GM19395 (cell line): Measurements from ENCODE around the gene ZNF385D.

Source experiments
- ATAC-seq: cut with Tn5 transposase; IDR thresholded peaks from one replicate; pipeline ENCODE4 v1.9.1; 2021; ENCODE audit warnings: mild to moderate bottlenecking, moderate library complexity; ENCODE audit not compliant: unreplicated experiment

Gene ZNF385D

GRCh38 chr3:21618695-21619094 lies 132.3 kb downstream of the ZNF385D start:
- no peak for ATAC-seq

GRCh38 chr3:21613372-21614070 lies 137.5 kb downstream of the ZNF385D start:
- no peak for ATAC-seq

- ATAC-seq, result no peak
These were observed 149.8 kb downstream of the ZNF385D start for GRCh38 chr3:21601178-21601577.

GRCh38 chr3:21599890-21600289 lies 151.1 kb downstream of the ZNF385D start:
- no peak for ATAC-seq

- ATAC-seq, result no peak
These were observed 158.2 kb downstream of the ZNF385D start for GRCh38 chr3:21592828-21593227.

GRCh38 chr3:21587894-21588293 lies 163.1 kb downstream of the ZNF385D start:
- no peak for ATAC-seq

GRCh38 chr3:21585216-21585740 lies 165.7 kb downstream of the ZNF385D start:
- ATAC-seq, result no peak

- ATAC-seq, result no peak
These were observed 177.7 kb downstream of the ZNF385D start for GRCh38 chr3:21573291-21573690.

GRCh38 chr3:21564531-21564930 lies 186.5 kb downstream of the ZNF385D start:
- no peak for ATAC-seq

GRCh38 chr3:21562243-21562642 lies 188.8 kb downstream of the ZNF385D start:
- no peak for ATAC-seq

- ATAC-seq, result no peak
These were observed 189.5 kb downstream of the ZNF385D start for GRCh38 chr3:21561472-21561871.

GRCh38 chr3:21551019-21551418 lies 200.0 kb downstream of the ZNF385D start:
- no peak for ATAC-seq

- ATAC-seq, result no peak
These were observed 206.9 kb downstream of the ZNF385D start for GRCh38 chr3:21544076-21544462.

- no peak for ATAC-seq
These were observed 207.5 kb downstream of the ZNF385D start for GRCh38 chr3:21543380-21544075.

- no peak for ATAC-seq
These were observed 208.2 kb downstream of the ZNF385D start for GRCh38 chr3:21542656-21543379.

- ATAC-seq, result no peak
These were observed 210.7 kb downstream of the ZNF385D start for GRCh38 chr3:21540265-21540664.

GRCh38 chr3:21534462-21534861 lies 216.5 kb downstream of the ZNF385D start:
- no peak for ATAC-seq

GRCh38 chr3:21533002-21533401 lies 218.0 kb downstream of the ZNF385D start:
- ATAC-seq, result no peak

- no peak for ATAC-seq
These were observed 219.1 kb downstream of the ZNF385D start for GRCh38 chr3:21531909-21532308.

- no peak for ATAC-seq
These were observed 222.6 kb downstream of the ZNF385D start for GRCh38 chr3:21528291-21528995.

- no peak for ATAC-seq
These were observed 224.5 kb downstream of the ZNF385D start for GRCh38 chr3:21526461-21526860.
